HepG2 (cell line): Measurements from ENCODE around the gene TPRG1L. TPM values are rescaled to one million over a fixed set of nuclear protein-coding genes. Genes with fewer than 3 reads are reported as not detected.

Experiments used
- ATRX ChIP-seq: sonication (generic); formaldehyde crosslinking; IDR thresholded peaks from 2 replicates; pipeline ENCODE4 v1.4.0; 2020; ENCODE audit warnings: missing genetic modification reagents, borderline replicate concordance
- E2F1 ChIP-seq: sonication (generic); formaldehyde crosslinking; IDR thresholded peaks from 2 replicates; pipeline ENCODE4 v1.5.0; 2020; ENCODE audit warnings: missing genetic modification reagents
- HINFP ChIP-seq: sonication (generic); formaldehyde crosslinking; IDR thresholded peaks from 2 replicates; pipeline ENCODE4 v1.4.0; 2020; ENCODE audit warnings: low read depth, mild to moderate bottlenecking, missing genetic modification reagents
- HMGA1 ChIP-seq: sonication (generic); formaldehyde crosslinking; conservative IDR thresholded peaks from 2 replicates; pipeline ENCODE4 v1.4.0; 2020; ENCODE audit warnings: missing genetic modification reagents
- ISX ChIP-seq: sonication (generic); formaldehyde crosslinking; conservative IDR thresholded peaks from 2 replicates; pipeline ENCODE4 v1.5.0; 2020; ENCODE audit warnings: missing genetic modification reagents
- KDM2A ChIP-seq: sonication (generic); formaldehyde crosslinking; IDR thresholded peaks from 2 replicates; pipeline ENCODE4 v1.4.0; 2020; ENCODE audit warnings: low read depth, missing genetic modification reagents, borderline replicate concordance
- MAZ ChIP-seq, 2 experiments: sonication (generic) in 1 of 2; formaldehyde crosslinking in 1 of 2; IDR thresholded peaks; 2 replicates each; pipeline versions ENCODE4 v1.5.0 to v1.6.1; 2012 to 2020; ENCODE audit warnings: low read depth in 2 of 2, mild to moderate bottlenecking in 2 of 2, borderline replicate concordance in 1 of 2, improper control_type of control experiment in 1 of 2, low read length in 1 of 2, missing genetic modification reagents in 1 of 2, moderate library complexity in 1 of 2
- RXRB ChIP-seq: IDR thresholded peaks from 2 replicates; pipeline ENCODE4 v1.6.1; 2016; ENCODE audit warnings: borderline replicate concordance, missing genetic modification reagents, missing compliant biosample characterization
- SNAPC2 ChIP-seq: sonication (generic); formaldehyde crosslinking; IDR thresholded peaks from 2 replicates; pipeline ENCODE4 v1.8.1; 2022; ENCODE audit warnings: mild to moderate bottlenecking, missing genetic modification reagents
- SP1 ChIP-seq, 2 experiments: fragments of 450-650 bp in 1 of 2; sonication (generic) in 1 of 2; formaldehyde crosslinking in 1 of 2; IDR thresholded peaks; 2 replicates each; pipeline versions ENCODE4 v1.4.0 to v1.6.1; 2016 to 2020; ENCODE audit warnings: missing genetic modification reagents in 1 of 2
- SP5 ChIP-seq: IDR thresholded peaks from 2 replicates; pipeline ENCODE4 v1.6.1; 2016; ENCODE audit warnings: low read depth, borderline replicate concordance
- TAF1 ChIP-seq: sonication (generic); formaldehyde crosslinking; IDR thresholded peaks from 2 replicates; pipeline ENCODE4 v1.4.0; 2020; ENCODE audit warnings: missing genetic modification reagents
- TCF12 ChIP-seq, 2 experiments: fragments of 450-650 bp in 1 of 2; sonication (generic) in 1 of 2; formaldehyde crosslinking in 1 of 2; IDR thresholded peaks; 2 replicates each; pipeline versions ENCODE4 v1.6.1 to v1.8.0; 2017 to 2022; ENCODE audit warnings: antibody characterized with exemption in 1 of 2, mild to moderate bottlenecking in 1 of 2, missing genetic modification reagents in 1 of 2, moderate library complexity in 1 of 2
- ZBTB39 ChIP-seq: sonication (generic); formaldehyde crosslinking; IDR thresholded peaks from 2 replicates; pipeline ENCODE4 v1.5.0; 2020; ENCODE audit warnings: missing genetic modification reagents
- ZFY ChIP-seq: sonication (generic); formaldehyde crosslinking; IDR thresholded peaks from 2 replicates; pipeline ENCODE4 v1.4.0; 2020; ENCODE audit warnings: missing genetic modification reagents
- ZIK1 ChIP-seq: sonication (generic); formaldehyde crosslinking; IDR thresholded peaks from 2 replicates; pipeline ENCODE4 v1.5.0; 2020; ENCODE audit warnings: mild to moderate bottlenecking, low read depth, missing genetic modification reagents, borderline replicate concordance
- ZNF30 ChIP-seq: sonication (generic); formaldehyde crosslinking; IDR thresholded peaks from 2 replicates; pipeline ENCODE4 v1.5.0; 2020; ENCODE audit warnings: mild to moderate bottlenecking, missing genetic modification reagents
- ZNF432 ChIP-seq: sonication (generic); formaldehyde crosslinking; IDR thresholded peaks from 2 replicates; pipeline ENCODE4 v1.5.0; 2020; ENCODE audit warnings: missing genetic modification reagents, mild to moderate bottlenecking, borderline replicate concordance
- ZNF484 ChIP-seq: sonication (generic); formaldehyde crosslinking; IDR thresholded peaks from 2 replicates; pipeline ENCODE4 v1.5.1; 2020; ENCODE audit warnings: mild to moderate bottlenecking, low read depth, missing genetic modification reagents, borderline replicate concordance
- ZNF570 ChIP-seq: sonication (generic); formaldehyde crosslinking; IDR thresholded peaks from 2 replicates; pipeline ENCODE4 v1.4.0; 2020; ENCODE audit warnings: mild to moderate bottlenecking, missing genetic modification reagents, borderline replicate concordance
- ZNF589 ChIP-seq: sonication (generic); formaldehyde crosslinking; conservative IDR thresholded peaks from 2 replicates; pipeline ENCODE4 v1.8.0; 2022; ENCODE audit warnings: mild to moderate bottlenecking, moderate library complexity, missing genetic modification reagents
- ZNF615 ChIP-seq: sonication (generic); formaldehyde crosslinking; IDR thresholded peaks from 2 replicates; pipeline ENCODE4 v1.5.0; 2020; ENCODE audit warnings: mild to moderate bottlenecking, missing genetic modification reagents, borderline replicate concordance
- ZNF781 ChIP-seq: sonication (generic); formaldehyde crosslinking; IDR thresholded peaks from 2 replicates; pipeline ENCODE4 v1.5.1; 2020; ENCODE audit warnings: borderline replicate concordance, mild to moderate bottlenecking, missing genetic modification reagents; ENCODE audit errors: not compliant biosample characterization
- ZNF792 ChIP-seq: IDR thresholded peaks from 2 replicates; pipeline ENCODE4 v1.6.1; 2016
- ZNF878 ChIP-seq: sonication (generic); formaldehyde crosslinking; IDR thresholded peaks from 2 replicates; pipeline ENCODE4 v1.8.1; 2023; ENCODE audit warnings: mild to moderate bottlenecking, missing genetic modification reagents, moderate library complexity
- polyA plus RNA-seq, 8 experiments: library from polyadenylated mRNA; depleted of rRNA in 3 of 8; stranded (reverse) in 7 of 8; unstranded in 1 of 8; fragments of >200 nt; fragmentation: Illumina TruSeq in 4 of 8; extraction: Trizol in 4 of 8; gene quantifications; 2 replicates each; pipeline versions ENCODE4 v1.2.1 to v1.2.3, GENCODE V29; 2011 to 2016; ENCODE audit warnings: low read depth in 4 of 8, missing spikeins in 1 of 8, mixed read lengths in 1 of 8; ENCODE audit not compliant: insufficient read depth in 1 of 8
- total RNA-seq, 5 experiments: library from RNA; depleted of rRNA; stranded (reverse); fragments of >200 nt; fragmentation: Illumina TruSeq; extraction: Trizol; gene quantifications; 2 replicates each; pipeline ENCODE4 v1.2.3, GENCODE V29; 2016; ENCODE audit warnings: low read depth in 1 of 5

TPRG1L gene
- total and polyA plus RNA-seq, 2 of the 13 experiments (the other 11 are each of a cell fraction or from before 2014, with no cell fraction given), result 21.3 to 37.4 TPM

- TF ChIP-seq ZNF484, result no peak
- peak; percentile 67 for TF ChIP-seq ZNF781
- no peak for TF ChIP-seq SP1 (IDR thresholded peaks at IDR 0.05)
- peak; percentile 43 for TF ChIP-seq SP1 (CRISPR knock-in tag; IDR thresholded peaks at IDR 0.05)
- no peak for TF ChIP-seq ZNF878 (CRISPR knock-in tag)
- no peak for TF ChIP-seq ATRX (CRISPR knock-in tag)
- TF ChIP-seq ZNF792, result 0 out of 2 replicates have a peak, but pooled peaks have one; percentile 35
- peak; percentile 93 for TF ChIP-seq SP5 (CRISPR knock-in tag)
- no peak; the same call in 1 of the 2 replicates for TF ChIP-seq ZNF589 (CRISPR knock-in tag)
- no peak for TF ChIP-seq ZNF570
- peak; percentile 47; the same call in 1 of the 2 replicates for TF ChIP-seq MAZ (IDR thresholded peaks at IDR 0.05; ENCODE audit: borderline replicate concordance, low read depth, low read length)
- peak; percentile 55 for TF ChIP-seq MAZ (CRISPR knock-in tag; IDR thresholded peaks at IDR 0.05; ENCODE audit: low read depth)
- TF ChIP-seq ZNF615, result no peak
- TF ChIP-seq HMGA1, result no peak
- no peak for TF ChIP-seq ZNF30 (CRISPR knock-in tag)
- no peak for TF ChIP-seq ZNF432
- TF ChIP-seq ZFY (CRISPR knock-in tag), result peak; percentile 82
- no peak for TF ChIP-seq ZBTB39 (CRISPR knock-in tag)
- TF ChIP-seq SNAPC2 (CRISPR knock-in tag), result no peak
- TF ChIP-seq TCF12 (IDR thresholded peaks at IDR 0.05), result no peak
- no peak for TF ChIP-seq TCF12 (CRISPR knock-in tag; IDR thresholded peaks at IDR 0.05)
- peak; percentile 85 for TF ChIP-seq RXRB (CRISPR knock-in tag)
- peak; percentile 60; the same call in 1 of the 2 replicates for TF ChIP-seq KDM2A (CRISPR knock-in tag)
- no peak; the same call in 1 of the 2 replicates for TF ChIP-seq E2F1 (CRISPR knock-in tag)
- TF ChIP-seq ZIK1 (CRISPR knock-in tag), result peak; percentile 45; the same call in 1 of the 2 replicates
- no peak for TF ChIP-seq ISX (CRISPR knock-in tag)
- TF ChIP-seq TAF1 (CRISPR knock-in tag), result no peak
- 0 out of 2 replicates have a peak, but pooled peaks have one; percentile 39 for TF ChIP-seq HINFP (CRISPR knock-in tag)
Measured at GRCh38 chr1:3668585-3669300, 43.9 kb downstream of the TPRG1L start (continued).
